ENCODE measurements around the gene TGDS. TPM values are rescaled to one million over a fixed set of nuclear protein-coding genes. Genes with fewer than 3 reads are reported as not detected.

The TGDS gene
- total and polyA plus RNA-seq, 2 of the 8 experiments (the other 6 are each of a cell fraction or from before 2014, with no cell fraction given): 11.6 to 11.8 TPM

- Histone ChIP-seq H3K56ac (replicated peaks; ENCODE audit: insufficient read length, low read depth, low read length) (no peak overlapping the region), H4K20me1 (replicated peaks in 1 of 2; ENCODE audit: control insufficient read depth in 1 of 2, insufficient read depth in 2 of 2, low read length in 2 of 2) (no peaks in the 10 kb centered on the region), H2BK15ac (ENCODE audit: low read length) (no peak overlapping the region), H2AK5ac (ENCODE audit: low read depth, low read length) (no peak overlapping the region), H4K8ac (ENCODE audit: extremely low read depth, insufficient read depth, low read length) (no peak overlapping the region), H3K27ac (ENCODE audit: low read depth, low read length) (no peak overlapping the region), H3K27me3 (replicated peaks in 1 of 4; ENCODE audit: control insufficient read depth in 3 of 4, extremely low read depth in 1 of 4, insufficient read depth in 3 of 4, low read length in 3 of 4) (no peaks in the 10 kb centered on the region), H2AFZ (ENCODE audit: low read length) (no peak overlapping the region), H3K14ac (ENCODE audit: insufficient read length) (no peak overlapping the region), H2BK120ac (replicated peaks; ENCODE audit: low read depth, low read length) (no peak overlapping the region), H3K4me1 (replicated peaks in 1 of 4; ENCODE audit: control insufficient read depth in 3 of 4, insufficient read depth in 4 of 4, low read length in 3 of 4) (no peaks in the 10 kb centered on the region; a peak in 1 of 7 replicates), H3K4ac (replicated peaks; ENCODE audit: insufficient read length, low read depth, low read length) (no peak overlapping the region), H2BK12ac (ENCODE audit: low read depth, low read length) (no peak overlapping the region), H3K4me2 (ENCODE audit: insufficient read depth in 1 of 2, low read depth in 2 of 2, low read length in 2 of 2) (no peak overlapping the region), H3K36me3 (ENCODE audit: control insufficient read depth in 2 of 4, insufficient read depth in 4 of 4, low read length in 3 of 4) (peaks cover 3 to 43% (median 12%) of the 10 kb centered on the region in 4 experiments; a peak in 5 of 8 replicates), H3K23me2 (ENCODE audit: low read depth, low read length) (no peaks in the 10 kb centered on the region), H4K91ac (replicated peaks; ENCODE audit: insufficient read length, low read length) (no peak overlapping the region), H3K9me3 (ENCODE audit: insufficient read depth in 2 of 2, low read depth in 1 of 2, low read length in 1 of 2) (no peaks in the 10 kb centered on the region), H3K79me2 (ENCODE audit: control insufficient read depth in 1 of 2, insufficient read depth in 2 of 2, low read length in 2 of 2) (peaks cover 0 to 5% of the 10 kb centered on the region in 2 experiments; a peak in 2 of 4 replicates), H3K18ac (ENCODE audit: extremely low read depth, low read length) (no peak overlapping the region), H2BK20ac (ENCODE audit: low read length) (no peak overlapping the region), H3K23ac (ENCODE audit: insufficient read length) (no peak overlapping the region), H2BK5ac (ENCODE audit: low read depth, low read length) (no peak overlapping the region), H3K9ac (replicated peaks in 1 of 4; ENCODE audit: extremely low read depth in 1 of 4, low read depth in 3 of 4, low read length in 3 of 4) (no peak overlapping the region), H3K4me3 (ENCODE audit: extremely low read depth in 1 of 4, insufficient read depth in 2 of 4, low read depth in 3 of 4, low read length in 4 of 4) (no peak overlapping the region), H3K79me1 (ENCODE audit: low read depth, low read length) (peaks cover 2% of the 10 kb centered on the region; the same call in 1 of the 2 replicates), H4K5ac (ENCODE audit: insufficient read length, low read depth, low read length) (no peak overlapping the region)
- FAIRE-seq (no peak), DNase-seq (ENCODE audit: low read depth in 1 of 2, low spot score in 2 of 2) (no peak)
- WGBS, 2 experiments (ENCODE audit: extremely low coverage in 1 of 2, insufficient coverage in 1 of 2, insufficient read length in 1 of 2, insufficient replicate concordance in 2 of 2, low coverage in 1 of 2, low lambda C conversion rate in 2 of 2, missing lambda C conversion rate in 1 of 2): 85% methylated on average over 1 of the region's 1 CpG; no CpG with 5 or more reads in 1 of the 2 experiments
- POLR2A ChIA-PET (ENCODE audit: partially characterized antibody): no interaction called here
- CTCF ChIA-PET (ENCODE audit: partially characterized antibody): interaction anchor here (1.2 to 1.6 kb wide), 3 partner anchors 8 to 172 kb away, joined by 3 to 7 read pairs (median 4); no protein-coding TSS in a partner anchor
- no peak for TF ChIP-seq ZNF274 (IDR thresholded peaks at IDR 0.05; ENCODE audit: borderline replicate concordance, extremely low read depth, low read length)
- TF ChIP-seq CTBP2 (IDR thresholded peaks at IDR 0.05; ENCODE audit: borderline replicate concordance, insufficient read depth, insufficient read length, low read length): no peak
- TF ChIP-seq SP1 (IDR thresholded peaks at IDR 0.05; ENCODE audit: low read depth, low read length): no peak
- TF ChIP-seq FOSL1 (IDR thresholded peaks at IDR 0.05; ENCODE audit: insufficient read depth, low read depth, low read length): no peak
- no peak for TF ChIP-seq EGR1 (IDR thresholded peaks at IDR 0.05; ENCODE audit: borderline replicate concordance, low read depth, low read length)
- no peak for TF ChIP-seq GTF2F1 (IDR thresholded peaks at IDR 0.05; ENCODE audit: borderline replicate concordance, low read depth, low read length)
- no peak for TF ChIP-seq ATF2 (IDR thresholded peaks at IDR 0.05; ENCODE audit: low read length)
Measured at GRCh38 chr13:94608586-94608985, 12.6 kb upstream of the TGDS start.

Measured in H1 (cell line).